SK-N-MC (cell line): Measurements from ENCODE around the gene PTDSS2.

ENCODE experiments used
- EZH2 ChIP-seq: fragments of 200-600 bp; sonication (generic); IDR thresholded peaks from one replicate; pipeline ENCODE4 v1.6.1; 2017; ENCODE audit warnings: antibody characterized with exemption
- FOXP2 ChIP-seq: optimal IDR thresholded peaks from 2 replicates; pipeline ENCODE3; 2011; ENCODE audit warnings: mild to moderate bottlenecking, moderate library complexity; ENCODE audit not compliant: insufficient read depth; ENCODE audit errors: extremely low read length, control extremely low read depth
- POLR2AphosphoS5 ChIP-seq: IDR thresholded peaks from 2 replicates; pipeline ENCODE4 v1.6.1; 2012; ENCODE audit warnings: mild to moderate bottlenecking, low read depth, low read length, borderline replicate concordance

- TF ChIP-seq POLR2AphosphoS5: no peak
- no peak for TF ChIP-seq EZH2
- TF ChIP-seq FOXP2: no peak
Measured at GRCh38 chr11:465896-466530, 15.9 kb downstream of the PTDSS2 start.
